ENCODE measurements around the gene TTC24.
"Not testable (repeated sequence)": the region's sequence is repeated elsewhere in the genome, so short reads cannot be mapped to it uniquely, and the experiment has no call there.

TTC24 gene

GRCh38 chr1:156587927-156588326 lies 8.4 kb downstream of the TTC24 start:
- DNase-seq (ENCODE audit: low spot score), result not testable (repeated sequence)

- DNase-seq (ENCODE audit: low spot score), result no peak
Observed at GRCh38 chr1:156589546-156589945, 10.0 kb downstream of the TTC24 start.

DNA sequence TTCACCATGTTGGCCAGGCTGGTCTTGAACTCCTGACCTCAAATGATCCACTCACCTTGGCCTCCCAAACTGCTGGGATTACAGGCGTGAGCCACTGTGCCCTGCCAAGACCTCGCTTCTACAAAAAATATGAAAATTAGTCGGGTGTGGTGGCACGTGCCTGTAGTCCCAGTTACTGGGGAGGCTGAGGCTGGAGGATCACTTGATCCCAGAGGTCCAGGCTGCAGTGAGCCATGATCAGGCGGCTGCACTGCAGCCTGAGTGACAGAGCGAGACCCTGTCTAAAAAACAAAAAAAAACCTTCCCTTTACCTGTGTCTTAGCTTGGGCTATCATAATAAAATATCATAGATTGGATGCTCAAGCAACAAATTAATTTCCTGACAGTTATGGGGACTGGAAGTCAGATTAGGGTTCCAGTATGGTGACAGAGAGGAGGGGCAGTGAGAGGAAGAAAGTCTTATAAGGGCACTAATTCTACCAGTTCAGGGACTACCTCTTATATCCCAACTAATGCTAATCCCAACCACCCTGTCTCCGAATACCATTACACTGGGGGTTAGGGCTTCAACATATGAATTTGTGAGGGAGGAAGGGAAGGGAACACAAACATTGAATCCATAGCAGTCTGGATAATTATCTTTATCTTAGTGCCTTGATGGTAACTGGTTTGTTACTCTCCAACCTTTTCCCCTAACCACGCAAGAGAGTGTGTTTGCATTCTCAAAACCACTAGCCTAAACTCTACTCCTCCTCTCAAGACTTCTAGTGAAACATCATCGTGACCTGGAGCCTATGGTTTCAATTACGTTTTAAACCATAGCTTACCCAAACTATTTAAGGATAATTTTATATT lies 11.0 kb downstream of the TTC24 start:
- DNase-seq (ENCODE audit: low spot score), result no peak

DNA sequence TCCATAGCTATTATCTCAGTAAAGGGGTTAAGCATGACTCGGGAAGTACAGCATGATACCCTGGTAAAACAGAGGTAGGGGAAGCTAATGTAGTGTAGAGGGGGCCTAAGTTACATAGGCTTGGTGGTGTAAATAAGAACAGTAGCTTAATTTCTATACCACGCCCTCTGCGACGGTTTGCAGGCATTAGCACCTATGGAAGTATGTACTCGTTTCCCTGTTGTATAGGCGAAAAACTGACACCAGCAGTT lies 11.6 kb downstream of the TTC24 start:
- DNase-seq (ENCODE audit: low spot score), result no peak

DNA sequence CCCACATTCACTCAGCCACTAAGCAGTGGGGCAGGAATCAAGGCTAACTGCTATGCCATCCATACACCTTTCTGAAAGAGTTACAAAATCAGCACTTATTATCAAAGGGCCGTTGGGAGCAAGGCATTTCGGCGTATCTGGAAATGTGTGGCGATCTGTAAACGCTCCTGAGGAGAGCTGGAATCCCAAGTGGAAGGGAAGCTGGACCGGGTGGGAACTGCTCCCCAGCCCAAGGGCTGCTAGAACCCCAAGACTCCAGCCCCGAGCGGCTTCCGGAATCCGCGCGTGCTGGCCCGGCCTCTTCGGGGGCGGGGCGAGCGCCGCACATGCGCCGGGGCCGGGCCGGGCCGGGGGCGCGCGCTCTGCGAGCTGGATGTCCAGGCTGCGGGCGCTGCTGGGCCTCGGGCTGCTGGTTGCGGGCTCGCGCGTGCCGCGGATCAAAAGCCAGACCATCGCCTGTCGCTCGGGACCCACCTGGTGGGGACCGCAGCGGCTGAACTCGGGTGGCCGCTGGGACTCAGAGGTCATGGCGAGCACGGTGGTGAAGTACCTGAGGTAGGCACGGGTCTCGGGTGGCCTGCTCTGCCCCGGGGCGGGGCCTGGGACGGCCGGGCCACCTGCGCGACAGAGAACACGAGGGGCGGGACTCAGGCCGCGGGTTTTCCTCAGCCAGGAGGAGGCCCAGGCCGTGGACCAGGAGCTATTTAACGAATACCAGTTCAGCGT lies 12.1 kb downstream of the TTC24 start, which contains the start of gene NAXE:
Gene NAXE, plus strand, starts transcription at position 345 of the 726 bp plus-strand sequence. Its CDS starts 29 bp downstream, at position 374.
- DNase-seq (ENCODE audit: low spot score), result peak; percentile 78

GRCh38 chr1:156592158-156592909 lies 12.8 kb downstream of the TTC24 start:
- no peak for DNase-seq (ENCODE audit: low spot score)

DNA sequence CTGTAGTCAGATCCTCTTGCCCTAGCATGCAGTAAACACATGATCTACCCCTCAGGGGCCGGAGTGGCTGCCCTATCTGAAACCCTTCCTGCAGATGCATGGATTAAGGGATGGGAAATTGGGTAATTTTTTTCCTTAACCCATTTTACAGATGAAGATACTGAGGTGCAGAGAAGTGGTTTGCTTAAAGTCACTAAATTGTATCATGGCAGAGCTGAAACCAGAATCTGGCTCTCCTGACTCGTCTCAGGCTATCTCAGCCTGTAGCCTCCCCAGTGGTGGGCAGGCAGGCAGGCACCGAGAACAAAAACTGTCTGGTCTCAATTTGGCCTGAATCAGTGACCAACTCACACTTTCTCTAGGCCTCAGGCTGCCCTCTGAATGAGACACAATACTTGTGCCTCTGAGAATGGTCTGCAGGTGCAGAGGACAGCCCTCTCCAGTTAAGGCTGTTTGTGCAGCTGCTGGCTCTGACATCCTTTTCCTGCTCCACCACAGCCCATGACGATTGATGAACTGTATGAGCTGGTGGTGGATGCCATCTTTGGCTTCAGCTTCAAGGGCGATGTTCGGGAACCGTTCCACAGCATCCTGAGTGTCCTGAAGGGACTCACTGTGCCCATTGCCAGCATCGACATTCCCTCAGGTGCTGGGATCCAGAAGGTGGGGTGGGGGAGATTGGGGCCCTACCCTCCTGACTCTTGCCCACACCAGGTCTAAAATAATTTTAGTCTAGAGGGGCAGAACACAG lies 13.6 kb downstream of the TTC24 start:
- DNase-seq (ENCODE audit: low spot score), result no peak

GRCh38 chr1:156593661-156593989 lies 14.1 kb downstream of the TTC24 start:
- DNase-seq (ENCODE audit: low spot score), result no peak

DNA sequence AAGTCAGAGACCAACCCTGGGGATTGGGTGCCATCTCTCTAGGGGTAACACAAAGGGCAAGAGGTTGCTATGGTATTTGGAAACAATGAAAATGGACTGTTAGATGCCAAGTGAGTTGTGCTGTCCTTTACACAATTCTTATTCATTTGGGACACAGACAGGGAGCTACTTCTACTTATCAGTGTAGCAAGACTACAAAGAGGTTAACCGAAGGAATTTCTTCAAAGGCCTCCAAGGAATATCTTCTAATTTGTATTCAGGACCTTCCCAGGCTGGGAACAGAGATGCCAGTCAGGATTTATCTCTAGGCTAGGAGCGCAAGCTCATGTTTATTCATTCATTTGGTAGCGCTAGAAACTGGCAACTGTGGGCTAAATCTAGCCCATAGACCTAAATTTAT lies 14.7 kb downstream of the TTC24 start:
- DNase-seq (ENCODE audit: low spot score), result no peak

DNA sequence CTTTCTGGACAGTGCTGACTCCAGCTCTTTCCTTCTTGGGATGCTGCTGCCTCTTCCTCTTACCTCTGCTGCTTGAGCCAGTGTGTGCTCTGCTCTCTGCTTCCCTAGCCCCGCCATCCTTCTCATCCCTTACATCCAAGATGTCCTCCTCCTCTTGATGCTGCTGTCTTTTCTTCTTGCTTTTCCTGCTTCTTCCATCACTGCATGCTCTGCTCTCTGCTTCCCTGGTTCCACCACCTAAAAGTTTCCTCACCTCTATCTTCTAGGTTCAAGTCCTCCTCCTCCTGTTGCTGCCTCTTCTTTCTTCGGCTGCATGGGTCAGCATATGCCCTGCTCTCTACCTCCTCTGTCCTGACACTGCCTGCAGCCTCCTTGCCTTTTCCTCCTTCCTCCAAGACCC lies 15.5 kb downstream of the TTC24 start:
- no peak for DNase-seq (ENCODE audit: low spot score)

- no peak for DNase-seq (ENCODE audit: low spot score)
Observed at GRCh38 chr1:156596426-156596825, 16.9 kb downstream of the TTC24 start.

- DNase-seq (ENCODE audit: low spot score), result no peak
Observed at GRCh38 chr1:156598125-156598524, 18.6 kb downstream of the TTC24 start.

DNA sequence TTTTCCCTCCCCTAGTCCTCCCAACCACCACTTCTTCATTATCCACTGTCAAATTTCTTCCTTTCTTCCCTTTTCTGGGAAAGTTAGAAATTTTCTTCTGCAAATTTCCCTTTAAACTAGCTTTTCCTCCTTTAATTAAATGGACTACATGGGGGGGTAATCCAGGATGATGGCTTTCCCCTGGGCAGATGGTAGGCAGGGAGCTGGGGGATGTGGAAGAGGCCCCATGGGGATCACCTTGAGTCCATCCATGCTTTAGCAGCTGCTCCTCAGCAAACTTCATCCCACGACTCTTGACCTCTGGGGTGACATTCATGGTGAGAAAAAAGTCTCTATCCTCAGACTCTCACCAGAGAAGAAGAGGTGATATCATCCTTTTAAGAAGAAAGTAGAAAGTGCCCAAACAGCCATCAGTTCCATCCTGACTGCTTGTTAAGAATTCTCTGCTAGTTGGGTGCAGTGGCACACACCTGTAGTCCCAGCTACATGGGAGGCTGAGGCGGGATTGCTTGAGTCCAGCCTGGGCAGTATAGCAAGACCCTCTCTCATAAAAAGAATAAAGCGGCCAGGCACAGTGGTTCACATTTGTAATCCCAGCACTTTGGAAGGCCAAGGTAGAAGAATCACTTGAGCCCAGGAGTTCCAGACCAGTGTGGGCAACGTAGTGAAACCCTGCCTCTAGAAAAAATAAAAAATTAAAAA lies 19.4 kb downstream of the TTC24 start:
- no peak for DNase-seq (ENCODE audit: low spot score)

DNA sequence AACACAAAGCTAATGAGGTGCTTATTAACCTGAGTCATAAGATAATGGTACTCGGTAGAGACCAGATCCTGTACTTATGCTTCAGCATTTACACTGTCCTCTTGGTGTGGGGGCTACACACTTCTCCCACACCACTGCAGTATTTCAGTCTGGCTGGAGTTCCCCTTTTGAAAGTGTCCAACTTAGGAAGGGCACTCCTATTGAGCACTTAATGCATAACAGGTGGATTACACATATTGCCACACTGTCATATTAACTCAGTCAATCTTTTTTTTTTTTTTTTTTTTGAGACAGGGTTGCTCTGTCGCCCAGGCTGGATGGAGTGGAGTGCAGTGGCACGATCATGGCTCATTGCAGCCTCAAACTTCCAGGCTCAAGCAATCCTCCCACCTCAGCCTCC lies 20.3 kb downstream of the TTC24 start:
- no peak for DNase-seq (ENCODE audit: low spot score)

DNA sequence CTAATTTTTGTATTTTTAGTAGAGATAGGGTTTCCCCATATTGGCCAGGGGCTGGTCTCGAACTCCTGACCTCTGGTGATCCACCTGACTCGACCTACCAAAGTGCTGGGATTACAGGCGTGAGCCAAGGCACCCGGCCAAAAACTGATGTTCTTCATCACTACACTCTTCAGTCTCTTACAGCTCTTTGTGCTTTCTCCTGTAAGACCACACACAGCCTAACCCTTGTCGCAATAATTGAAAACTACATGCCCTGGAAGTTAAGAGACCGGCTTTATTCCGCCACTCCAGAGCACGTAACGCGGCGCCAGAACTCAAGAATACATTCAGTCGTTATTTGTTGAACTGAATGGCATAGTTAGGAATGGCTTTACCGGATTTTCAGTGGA lies 21.2 kb downstream of the TTC24 start:
- no peak for DNase-seq (ENCODE audit: low spot score)

GRCh38 chr1:156601122-156601830 lies 21.8 kb downstream of the TTC24 start, which contains the start of gene GPATCH4:
Gene GPATCH4, minus strand, starts transcription at chr1:156601479.
- DNase-seq (ENCODE audit: low spot score), result peak; percentile 97

- no peak for DNase-seq (ENCODE audit: low spot score)
Observed at GRCh38 chr1:156601892-156602291, 22.4 kb downstream of the TTC24 start.

- DNase-seq (ENCODE audit: low spot score), result no peak
Observed at GRCh38 chr1:156602557-156602993, 23.1 kb downstream of the TTC24 start.

GRCh38 chr1:156607344-156607743 lies 27.8 kb downstream of the TTC24 start:
- not testable (repeated sequence) for DNase-seq (ENCODE audit: low spot score)

- peak; percentile 96 for DNase-seq (ENCODE audit: low spot score)
Observed at GRCh38 chr1:156608036-156608674, 28.6 kb downstream of the TTC24 start.

Data from cerebellar cortex (tissue), 1 donor.